Neural cell (in vitro differentiated cells): ENCODE results near the gene ARID1A. TPM values are rescaled to one million over a fixed set of nuclear protein-coding genes. Genes with fewer than 3 reads are reported as not detected.

Experiments
- H2AFZ ChIP-seq: fragments of 200-600, 300-800 bp; sonication (generic), shearing (Covaris generic); 2 replicates; pipeline ENCODE4 v1.6.0; 2014; ENCODE audit warnings: low read depth, mild to moderate bottlenecking, antibody characterized with exemption, low read length, moderate library complexity
- H3F3A ChIP-seq: fragments of 200-600 bp; shearing (Covaris generic); 2 replicates; pipeline ENCODE4 v1.6.1; 2016; ENCODE audit warnings: mild to moderate bottlenecking, moderate library complexity, mixed read lengths, antibody characterized with exemption, low read length; ENCODE audit not compliant: insufficient read depth, poor library complexity, severe bottlenecking
- H3K27ac ChIP-seq: fragments of 200-600, 300-800 bp; sonication (generic), shearing (Covaris generic); 2 replicates; pipeline ENCODE4 v1.5.1; 2014; ENCODE audit warnings: mild to moderate bottlenecking, low read length, moderate library complexity
- H3K27me3 ChIP-seq: fragments of 300-800, 200-600 bp; sonication (generic), shearing (Covaris generic); 2 replicates; pipeline ENCODE4 v1.6.0; 2014; ENCODE audit warnings: mild to moderate bottlenecking, low read depth, low read length, moderate library complexity; ENCODE audit not compliant: insufficient read depth
- H3K36me3 ChIP-seq: fragments of 300-800, 200-600 bp; sonication (generic), shearing (Covaris generic); 2 replicates; pipeline ENCODE4 v1.5.1; 2014; ENCODE audit warnings: mild to moderate bottlenecking, antibody characterized with exemption, low read length, moderate library complexity; ENCODE audit not compliant: insufficient read depth
- H3K4me2 ChIP-seq: fragments of 300-800, 200-600 bp; sonication (generic), shearing (Covaris generic); 2 replicates; pipeline ENCODE4 v1.6.0; 2014; ENCODE audit warnings: mild to moderate bottlenecking, low read length
- H3K4me3 ChIP-seq: fragments of 300-800, 200-600 bp; sonication (generic), shearing (Covaris generic); 2 replicates; pipeline ENCODE4 v1.5.1; 2014; ENCODE audit warnings: mild to moderate bottlenecking, low read length, moderate library complexity
- H3K79me2 ChIP-seq: fragments of 200-600 bp; shearing (Covaris generic); replicated peaks from 2 replicates; pipeline ENCODE4 v1.6.0; 2014; ENCODE audit warnings: mild to moderate bottlenecking, low read length, moderate library complexity; ENCODE audit not compliant: insufficient read depth
- H3K9ac ChIP-seq: fragments of 300-800, 200-600 bp; sonication (generic), shearing (Covaris generic); 2 replicates; pipeline ENCODE4 v1.6.1; 2016; ENCODE audit warnings: mild to moderate bottlenecking, low read length, mixed read lengths
- H3K9me2 ChIP-seq: fragments of 200-600 bp; shearing (Covaris generic); 2 replicates; pipeline ENCODE4 v1.6.1; 2016; ENCODE audit warnings: mild to moderate bottlenecking, low read length, mixed read lengths; ENCODE audit not compliant: insufficient read depth
- H3K9me3 ChIP-seq: fragments of 200-600, 300-800 bp; sonication (generic), shearing (Covaris generic); 2 replicates; pipeline ENCODE4 v1.6.1; 2016; ENCODE audit warnings: mild to moderate bottlenecking, mixed run types, low read length, moderate library complexity, mixed read lengths
- H4K20me1 ChIP-seq: fragments of 200-600 bp; shearing (Covaris generic); 2 replicates; pipeline ENCODE4 v1.6.1; 2016; ENCODE audit warnings: mild to moderate bottlenecking, mixed run types; ENCODE audit not compliant: insufficient read depth
- EP300 ChIP-seq: fragments of 450-650 bp; conservative IDR thresholded peaks from 2 replicates; pipeline ENCODE4 v1.6.1; 2014; ENCODE audit warnings: antibody characterized with exemption, mild to moderate bottlenecking, moderate library complexity; ENCODE audit not compliant: poor library complexity, severe bottlenecking
- EZH2 ChIP-seq: fragments of 200-600, 300-800 bp; shearing (Covaris generic), sonication (generic); IDR thresholded peaks from 2 replicates; pipeline ENCODE4 v1.6.1; 2014; ENCODE audit warnings: antibody characterized with exemption, low read length, borderline replicate concordance, mild to moderate bottlenecking; ENCODE audit not compliant: insufficient read depth, poor library complexity, severe bottlenecking
- MXI1 ChIP-seq: fragments of 450-650 bp; conservative IDR thresholded peaks from 2 replicates; pipeline ENCODE4 v1.6.1; 2014; ENCODE audit warnings: antibody characterized with exemption, mild to moderate bottlenecking; ENCODE audit not compliant: poor library complexity, severe bottlenecking
- POLR2AphosphoS5 ChIP-seq: IDR thresholded peaks from 2 replicates; pipeline ENCODE4 v1.6.1; 2012
- RAD21 ChIP-seq: fragments of 450-650 bp; conservative IDR thresholded peaks from 2 replicates; pipeline ENCODE4 v1.6.1; 2014; ENCODE audit warnings: antibody characterized with exemption, mild to moderate bottlenecking, moderate library complexity
- REST ChIP-seq: IDR thresholded peaks from 2 replicates; pipeline ENCODE4 v1.6.1; 2012; ENCODE audit warnings: borderline replicate concordance
- SMC3 ChIP-seq: fragments of 450-650 bp; conservative IDR thresholded peaks from 2 replicates; pipeline ENCODE4 v1.6.1; 2014; ENCODE audit warnings: antibody characterized with exemption, mild to moderate bottlenecking, moderate library complexity; ENCODE audit not compliant: poor library complexity
- TAF1 ChIP-seq: IDR thresholded peaks from 2 replicates; pipeline ENCODE4 v1.6.1; 2012; ENCODE audit warnings: low read depth
- polyA plus RNA-seq: library from polyadenylated mRNA; depleted of rRNA; stranded (reverse); fragments of >200 nt; gene quantifications from 2 replicates; pipeline ENCODE4 v1.2.3, GENCODE V29; 2014
- TF ChIP-seq, protein P1 (sequence below): fragments of 450-650 bp; IDR thresholded peaks from 2 replicates; pipeline ENCODE4 v1.5.1; 2014; ENCODE audit warnings: antibody characterized with exemption, mild to moderate bottlenecking, moderate library complexity; ENCODE audit not compliant: poor library complexity, severe bottlenecking

Gene ARID1A
- polyA plus RNA-seq, 1 donor from 2014 or later, result 13.2 TPM

DNA sequence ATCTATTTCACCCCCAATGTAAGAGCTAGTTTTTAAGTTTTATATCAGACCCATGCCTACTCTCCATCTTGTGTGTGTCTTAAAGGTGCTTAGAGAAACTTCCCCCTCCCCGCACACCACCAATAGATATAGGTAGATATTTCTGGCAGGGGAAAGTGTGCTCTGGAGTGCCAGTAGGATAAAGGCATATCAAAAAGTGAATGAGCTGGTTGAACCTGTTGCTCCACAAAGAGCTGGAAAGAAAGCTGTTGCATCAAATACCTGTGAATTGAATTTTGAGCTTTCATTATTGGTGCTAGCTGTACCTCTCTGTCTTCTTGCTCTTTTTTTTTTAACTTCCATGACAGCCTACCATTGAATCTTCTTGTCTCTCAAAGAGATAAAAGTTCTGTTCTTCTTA is 32.8 kb downstream of the ARID1A start:
- Histone ChIP-seq H3K4me3 (no peak overlapping the region), H3K4me2 (no peak overlapping the region), H3K36me3 (peaks cover 3% of the 10 kb centered on the region), H3K79me2 (peaks cover 92% of the 10 kb centered on the region), H3K9ac (no peak overlapping the region), H3K27me3 (no peaks in the 10 kb centered on the region), H3K9me3 (no peaks in the 10 kb centered on the region), H2AFZ (no peak overlapping the region), H4K20me1 (peaks cover 33% of the 10 kb centered on the region), H3K9me2 (no peaks in the 10 kb centered on the region), H3F3A (no peaks in the 10 kb centered on the region), H3K27ac (no peak overlapping the region)
- TF ChIP-seq POLR2AphosphoS5 (no peak), EZH2 (no peak), TAF1 (no peak), REST (no peak), SMC3 (no peak), EP300 (no peak), RAD21 (no peak), MXI1 (no peak)
- TF ChIP-seq, protein P1, sequence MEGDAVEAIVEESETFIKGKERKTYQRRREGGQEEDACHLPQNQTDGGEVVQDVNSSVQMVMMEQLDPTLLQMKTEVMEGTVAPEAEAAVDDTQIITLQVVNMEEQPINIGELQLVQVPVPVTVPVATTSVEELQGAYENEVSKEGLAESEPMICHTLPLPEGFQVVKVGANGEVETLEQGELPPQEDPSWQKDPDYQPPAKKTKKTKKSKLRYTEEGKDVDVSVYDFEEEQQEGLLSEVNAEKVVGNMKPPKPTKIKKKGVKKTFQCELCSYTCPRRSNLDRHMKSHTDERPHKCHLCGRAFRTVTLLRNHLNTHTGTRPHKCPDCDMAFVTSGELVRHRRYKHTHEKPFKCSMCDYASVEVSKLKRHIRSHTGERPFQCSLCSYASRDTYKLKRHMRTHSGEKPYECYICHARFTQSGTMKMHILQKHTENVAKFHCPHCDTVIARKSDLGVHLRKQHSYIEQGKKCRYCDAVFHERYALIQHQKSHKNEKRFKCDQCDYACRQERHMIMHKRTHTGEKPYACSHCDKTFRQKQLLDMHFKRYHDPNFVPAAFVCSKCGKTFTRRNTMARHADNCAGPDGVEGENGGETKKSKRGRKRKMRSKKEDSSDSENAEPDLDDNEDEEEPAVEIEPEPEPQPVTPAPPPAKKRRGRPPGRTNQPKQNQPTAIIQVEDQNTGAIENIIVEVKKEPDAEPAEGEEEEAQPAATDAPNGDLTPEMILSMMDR, result no peak

GRCh38 chr1:26729633-26730032 is 33.8 kb downstream of the ARID1A start:
- Histone ChIP-seq H3K4me3 (no peak overlapping the region), H4K20me1 (peaks cover 23% of the 10 kb centered on the region), H3K9ac (no peak overlapping the region), H3K9me2 (no peaks in the 10 kb centered on the region), H3K9me3 (no peaks in the 10 kb centered on the region), H3F3A (no peaks in the 10 kb centered on the region), H3K4me2 (no peak overlapping the region), H3K79me2 (peaks cover 91% of the 10 kb centered on the region), H2AFZ (no peak overlapping the region), H3K27me3 (no peaks in the 10 kb centered on the region), H3K36me3 (peaks cover 8% of the 10 kb centered on the region), H3K27ac (no peak overlapping the region)
- TF ChIP-seq, protein P1, result no peak
- no peak for TF ChIP-seq SMC3
- no peak for TF ChIP-seq REST
- TF ChIP-seq EP300, result no peak
- TF ChIP-seq MXI1, result no peak
- TF ChIP-seq RAD21, result no peak
